Smooth muscle cell (in vitro differentiated cells): Measurements from ENCODE around the gene NRIP3. TPM values are rescaled to one million over a fixed set of nuclear protein-coding genes. Genes with fewer than 3 reads are reported as not detected.

ENCODE experiments used
- DNase-seq: peaks from one replicate; lab custom pipeline; 2025; ENCODE audit not compliant: unreplicated experiment; lab: John Stamatoyannopoulos, UW
- H2AFZ ChIP-seq: fragments of 200-600 bp; sonication (generic); 2 replicates; pipeline ENCODE4 v1.6.0; 2016; ENCODE audit warnings: antibody characterized with exemption, low read depth, mild to moderate bottlenecking
- H3F3A ChIP-seq: fragments of 200-600 bp; sonication (generic); 2 replicates; pipeline ENCODE4 v1.6.0; 2017; ENCODE audit warnings: antibody characterized with exemption, low read depth
- H3K27ac ChIP-seq: fragments of 200-600 bp; sonication (generic); 2 replicates; pipeline ENCODE4 v1.5.1; 2016; ENCODE audit warnings: low read depth, mild to moderate bottlenecking
- H3K27me3 ChIP-seq: fragments of 200-600 bp; sonication (generic); 2 replicates; pipeline ENCODE4 v1.6.1; 2016; ENCODE audit warnings: low read depth, mild to moderate bottlenecking
- H3K36me3 ChIP-seq: fragments of 200-600 bp; sonication (generic); 2 replicates; pipeline ENCODE4 v1.5.1; 2016; ENCODE audit warnings: low read depth
- H3K4me1 ChIP-seq: fragments of 200-600 bp; sonication (generic); 2 replicates; pipeline ENCODE4 v1.5.1; 2016; ENCODE audit warnings: low read depth
- H3K4me2 ChIP-seq: fragments of 200-600 bp; sonication (generic); 2 replicates; pipeline ENCODE4 v1.6.0; 2016; ENCODE audit warnings: mild to moderate bottlenecking
- H3K4me3 ChIP-seq: fragments of 200-600 bp; sonication (generic); 2 replicates; pipeline ENCODE4 v1.5.1; 2016; ENCODE audit warnings: mild to moderate bottlenecking
- H3K79me2 ChIP-seq: fragments of 200-600 bp; sonication (generic); 2 replicates; pipeline ENCODE4 v1.6.0; 2016; ENCODE audit warnings: low read depth, mild to moderate bottlenecking
- H3K9ac ChIP-seq: fragments of 200-600 bp; sonication (generic); 2 replicates; pipeline ENCODE4 v1.6.0; 2016; ENCODE audit warnings: low read depth
- H3K9me3 ChIP-seq: fragments of 200-600 bp; sonication (generic); replicated peaks from 2 replicates; pipeline ENCODE4 v1.5.1; 2016; ENCODE audit warnings: low read depth
- H4K20me1 ChIP-seq: fragments of 200-600 bp; sonication (generic); 2 replicates; pipeline ENCODE4 v1.6.0; 2016; ENCODE audit warnings: low read depth
- CTCF ChIP-seq: fragments of 200-600 bp; sonication (generic); IDR thresholded peaks from 2 replicates; pipeline ENCODE4 v1.5.1; 2017; ENCODE audit warnings: borderline replicate concordance, mild to moderate bottlenecking, antibody characterized with exemption; ENCODE audit not compliant: insufficient read depth, poor library complexity, severe bottlenecking
- WGBS: methylation state at CpG from one replicate; pipeline ENCODE4 v1.1.7; 2016; ENCODE audit warnings: low lambda C conversion rate; 5-methylcytosine and 5-hydroxymethylcytosine counted together
- polyA plus RNA-seq: library from polyadenylated mRNA; unstranded; fragments of >200 nt; fragmentation: Nextera tagmentation; extraction: Ambion mirVana; gene quantifications from 2 replicates; pipeline ENCODE4 v1.2.1, GENCODE V29; 2016
- total RNA-seq: library from RNA; depleted of rRNA; stranded (reverse); fragments of >200 nt; gene quantifications from 2 replicates; pipeline ENCODE4 v1.2.3, GENCODE V29; 2014

NRIP3 gene
- total and polyA plus RNA-seq, 2 experiments from 2014 or later = 10.1 to 19.6 TPM

- H3K4me1 ChIP-seq = peaks cover 18% of the 10 kb centered on the region
- WGBS = 68% methylated on average over 4 of the region's 4 CpGs
- H3K4me2 ChIP-seq = no peak overlapping the region
- H3K27ac ChIP-seq = no peak overlapping the region
- H3K36me3 ChIP-seq = no peaks in the 10 kb centered on the region
- no peaks in the 10 kb centered on the region for H3K79me2 ChIP-seq
- TF ChIP-seq CTCF = no peak
- peak overlapping the region; percentile 68 for H2AFZ ChIP-seq
- no peaks in the 10 kb centered on the region for H3K9me3 ChIP-seq
- no peak for DNase-seq
- H3K27me3 ChIP-seq = peaks cover 2% of the 10 kb centered on the region
- peaks cover 19% of the 10 kb centered on the region for H3F3A ChIP-seq
- no peak overlapping the region for H3K4me3 ChIP-seq
- H4K20me1 ChIP-seq = no peaks in the 10 kb centered on the region
- H3K9ac ChIP-seq = no peak overlapping the region
Observed at GRCh38 chr11:9046481-9046880, 42.7 kb upstream of the NRIP3 start.

- no peak for DNase-seq
- H4K20me1 ChIP-seq = no peaks in the 10 kb centered on the region
- H3K4me1 ChIP-seq = peaks cover 12% of the 10 kb centered on the region
- H3F3A ChIP-seq = peaks cover 7% of the 10 kb centered on the region
- TF ChIP-seq CTCF = no peak
- H2AFZ ChIP-seq = no peak overlapping the region
- H3K27me3 ChIP-seq = peaks cover 4% of the 10 kb centered on the region
- H3K9me3 ChIP-seq = no peaks in the 10 kb centered on the region
- H3K4me3 ChIP-seq = no peak overlapping the region
- H3K9ac ChIP-seq = no peak overlapping the region
- H3K27ac ChIP-seq = no peak overlapping the region
- 79% methylated on average over 1 of the region's 1 CpG for WGBS
- H3K36me3 ChIP-seq = no peaks in the 10 kb centered on the region
- H3K4me2 ChIP-seq = no peak overlapping the region
- H3K79me2 ChIP-seq = no peaks in the 10 kb centered on the region
Observed at GRCh38 chr11:9042488-9042887, 38.7 kb upstream of the NRIP3 start.

- Histone ChIP-seq H3K4me2 (no peak overlapping the region), H3F3A (no peaks in the 10 kb centered on the region), H3K4me3 (no peak overlapping the region), H4K20me1 (no peaks in the 10 kb centered on the region), H2AFZ (no peak overlapping the region), H3K79me2 (no peaks in the 10 kb centered on the region), H3K9ac (no peak overlapping the region), H3K36me3 (no peaks in the 10 kb centered on the region), H3K27me3 (peaks cover 4% of the 10 kb centered on the region), H3K4me1 (peaks cover 12% of the 10 kb centered on the region), H3K9me3 (no peaks in the 10 kb centered on the region), H3K27ac (no peak overlapping the region)
- TF ChIP-seq CTCF = no peak
- DNase-seq = no peak
- 75% methylated on average over 2 of the region's 2 CpGs for WGBS
Observed at GRCh38 chr11:9041747-9042146, 37.9 kb upstream of the NRIP3 start.

- DNase-seq = no peak
- no peaks in the 10 kb centered on the region for H4K20me1 ChIP-seq
- H3K9me3 ChIP-seq = no peaks in the 10 kb centered on the region
- no peak overlapping the region for H3K4me2 ChIP-seq
- peaks cover 25% of the 10 kb centered on the region for H3K4me1 ChIP-seq
- no peak overlapping the region for H3K4me3 ChIP-seq
- no peaks in the 10 kb centered on the region for H3K79me2 ChIP-seq
- TF ChIP-seq CTCF = no peak
- H3K27ac ChIP-seq = no peak overlapping the region
- peaks cover 4% of the 10 kb centered on the region for H3K27me3 ChIP-seq
- no peaks in the 10 kb centered on the region for H3F3A ChIP-seq
- WGBS = 88% methylated on average over 8 of the region's 10 CpGs
- no peak overlapping the region for H2AFZ ChIP-seq
- H3K36me3 ChIP-seq = no peaks in the 10 kb centered on the region
- H3K9ac ChIP-seq = no peak overlapping the region
Observed at GRCh38 chr11:9040410-9040809, 36.6 kb upstream of the NRIP3 start.
